GM18498 (cell line): ENCODE measurements around the gene SREBF1.
A peak's percentile ranks its signal among the peaks of the same experiment; 100 is the strongest.
"Not testable (repeated sequence)": the region's sequence is repeated elsewhere in the genome, so short reads cannot be mapped to it uniquely, and the experiment has no call there.

Experiments used
- ATAC-seq: cut with Tn5 transposase; IDR thresholded peaks from one replicate; pipeline ENCODE4 v1.9.1; 2021; ENCODE audit warnings: mild to moderate bottlenecking, moderate library complexity; ENCODE audit not compliant: unreplicated experiment

Gene SREBF1

DNA sequence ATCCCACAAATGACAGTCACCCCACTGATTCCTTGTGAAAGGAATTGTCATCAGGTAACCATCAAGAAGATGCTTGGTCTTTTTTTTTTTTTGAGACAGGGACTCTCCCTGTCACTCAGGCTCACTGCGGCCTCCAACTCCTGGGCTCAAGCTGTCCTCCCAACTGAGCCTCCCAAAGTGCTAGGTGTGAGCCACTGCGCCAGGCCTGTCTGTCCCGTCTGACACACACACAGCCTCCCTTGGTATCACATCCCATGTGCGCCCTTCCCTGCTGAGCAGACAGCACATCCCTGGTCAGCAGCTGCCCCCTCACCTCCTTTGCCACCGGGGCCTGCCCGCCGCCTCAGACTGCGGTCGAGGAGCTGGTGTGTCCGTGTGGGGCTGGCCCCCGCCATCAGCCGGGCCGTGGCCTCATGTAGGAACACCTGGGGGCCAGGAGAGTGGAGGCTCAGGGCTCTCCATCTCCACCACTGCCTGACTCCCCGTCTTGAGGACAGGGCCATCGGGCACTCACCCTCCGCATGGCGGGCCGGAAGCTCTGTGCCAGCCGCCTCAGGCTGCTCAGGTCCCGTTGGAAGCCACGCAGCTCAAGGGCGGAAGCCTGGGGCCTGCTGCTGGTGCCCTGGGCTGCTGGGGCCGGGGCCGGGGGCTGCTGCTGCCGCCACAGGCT is 23.6 kb downstream of the SREBF1 start:
- no peak for ATAC-seq

- peak; percentile 46 for ATAC-seq
Measured at GRCh38 chr17:17812211-17813054, 24.4 kb downstream of the SREBF1 start.

DNA sequence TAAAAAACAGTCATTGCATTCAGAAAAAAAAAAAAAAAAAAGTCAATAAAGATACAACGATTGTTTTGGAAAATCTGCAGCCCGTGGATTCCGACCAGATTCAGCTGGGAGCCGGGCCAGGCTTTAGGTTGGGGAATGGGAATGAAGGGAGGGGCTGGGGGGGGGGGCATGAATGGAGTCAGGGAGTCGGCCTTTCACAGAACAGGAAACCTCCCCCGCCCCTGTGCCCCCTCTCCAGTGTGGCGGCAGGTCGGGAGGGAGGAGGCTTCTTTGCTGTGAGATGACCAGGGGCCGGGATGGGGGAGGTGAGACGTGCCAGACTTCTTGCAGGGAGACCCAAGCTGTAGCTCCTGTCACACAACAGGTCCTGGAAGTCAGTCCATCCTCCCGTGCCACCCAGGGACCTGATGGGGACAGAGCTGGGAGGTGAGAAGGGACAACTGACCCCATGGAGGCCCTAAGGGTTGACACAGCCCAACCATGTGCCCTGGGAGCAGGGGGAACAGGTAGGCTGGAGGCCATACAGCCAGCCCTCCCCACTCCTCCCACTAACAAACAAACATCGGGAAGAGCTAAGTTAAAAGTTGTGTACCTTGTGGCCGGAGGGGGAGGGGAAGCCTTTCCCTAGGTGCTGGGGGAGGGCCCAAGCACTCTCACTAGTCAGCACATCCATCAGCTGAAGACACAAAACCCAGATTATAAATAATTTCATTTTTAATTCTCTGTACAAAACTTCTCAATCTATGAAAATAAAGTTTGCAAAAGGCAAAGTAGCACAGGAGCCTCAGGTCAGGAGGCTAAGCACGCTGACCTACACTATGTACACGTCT is 25.2 kb downstream of the SREBF1 start:
- ATAC-seq, result no peak

GRCh38 chr17:17810895-17811248 is 25.9 kb downstream of the SREBF1 start:
- no peak for ATAC-seq

GRCh38 chr17:17810084-17810894 is 26.5 kb downstream of the SREBF1 start:
- ATAC-seq, result no peak

GRCh38 chr17:17809531-17810083 is 27.2 kb downstream of the SREBF1 start:
- no peak for ATAC-seq

DNA sequence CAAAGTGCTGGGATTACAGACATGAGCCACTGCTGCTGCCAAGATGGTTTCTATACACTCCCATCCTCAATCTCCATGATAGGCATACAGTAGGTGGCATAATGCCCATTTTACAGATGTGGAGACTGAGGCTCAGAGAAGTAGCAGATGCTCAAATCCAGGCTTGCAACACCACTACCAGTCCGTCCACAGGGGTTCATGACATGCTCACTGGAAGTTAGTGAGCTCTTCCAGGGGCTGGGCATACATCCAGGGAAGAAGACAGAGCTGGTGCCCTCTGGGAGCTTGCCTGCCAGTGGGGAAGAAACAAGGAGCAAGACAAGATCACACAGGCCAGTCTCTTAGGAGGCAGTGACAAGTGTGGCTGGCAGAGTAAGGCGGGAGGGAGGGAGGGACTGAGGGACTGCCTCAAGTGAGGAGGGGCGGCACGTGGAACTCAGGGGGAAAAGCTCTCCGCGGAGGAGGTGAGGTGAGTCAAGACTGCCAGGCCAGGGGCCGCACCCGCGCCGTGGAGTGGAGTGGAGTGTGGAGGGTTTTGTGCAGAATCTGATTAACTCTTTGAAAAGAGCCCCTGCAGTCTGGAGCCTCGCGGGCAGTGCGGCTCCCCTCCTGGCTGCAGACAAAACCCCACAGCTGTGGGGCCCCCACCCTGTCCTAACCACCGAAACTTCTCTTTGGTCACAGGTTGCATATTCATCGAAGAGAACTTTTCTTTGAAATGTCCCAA is 27.9 kb downstream of the SREBF1 start:
- ATAC-seq, result no peak

- not testable (repeated sequence) for ATAC-seq
Measured at GRCh38 chr17:17808200-17808599, 28.6 kb downstream of the SREBF1 start.

GRCh38 chr17:17807440-17807839 is 29.3 kb downstream of the SREBF1 start:
- ATAC-seq, result no peak

GRCh38 chr17:17806611-17807274 is 30.0 kb downstream of the SREBF1 start:
- ATAC-seq, result no peak

DNA sequence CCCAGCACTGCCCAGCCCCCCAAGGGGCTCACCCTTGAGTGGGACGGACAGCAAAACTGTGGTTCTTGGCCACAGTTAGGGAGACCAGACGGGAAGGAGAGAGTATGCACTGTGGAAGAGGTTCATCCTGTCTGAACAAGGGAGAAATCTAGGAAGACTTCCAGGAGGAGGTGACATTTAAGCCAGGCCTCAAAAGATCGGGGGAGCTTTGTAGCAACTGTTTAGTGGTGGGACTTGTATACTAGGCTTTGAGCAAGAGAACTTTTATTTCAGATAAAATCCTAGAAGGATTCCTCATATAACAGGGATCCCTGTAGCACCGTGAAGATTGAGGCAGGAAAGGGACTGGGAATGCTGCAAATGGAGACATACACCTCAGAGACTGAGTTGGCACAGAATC is 30.8 kb downstream of the SREBF1 start:
- ATAC-seq, result no peak

DNA sequence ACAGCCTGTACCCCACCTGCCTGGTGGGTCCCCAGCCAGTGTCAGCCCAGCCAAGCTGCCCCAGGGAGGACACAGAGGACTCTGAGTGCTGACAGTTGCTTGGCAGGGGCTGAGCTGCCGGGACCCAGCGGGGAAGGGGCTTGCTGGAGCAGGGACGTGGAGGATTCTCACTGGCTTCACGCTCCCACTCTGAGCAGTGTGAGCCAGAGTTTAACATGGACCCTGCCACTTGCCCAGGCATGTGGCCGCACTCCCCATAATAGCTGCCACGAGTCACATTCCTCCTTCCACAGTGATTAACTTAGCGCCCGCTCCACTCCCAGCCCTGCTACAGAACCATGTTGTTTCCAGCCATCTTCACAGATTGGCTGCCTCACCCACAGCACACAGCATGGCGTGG is 31.2 kb downstream of the SREBF1 start:
- ATAC-seq, result no peak

DNA sequence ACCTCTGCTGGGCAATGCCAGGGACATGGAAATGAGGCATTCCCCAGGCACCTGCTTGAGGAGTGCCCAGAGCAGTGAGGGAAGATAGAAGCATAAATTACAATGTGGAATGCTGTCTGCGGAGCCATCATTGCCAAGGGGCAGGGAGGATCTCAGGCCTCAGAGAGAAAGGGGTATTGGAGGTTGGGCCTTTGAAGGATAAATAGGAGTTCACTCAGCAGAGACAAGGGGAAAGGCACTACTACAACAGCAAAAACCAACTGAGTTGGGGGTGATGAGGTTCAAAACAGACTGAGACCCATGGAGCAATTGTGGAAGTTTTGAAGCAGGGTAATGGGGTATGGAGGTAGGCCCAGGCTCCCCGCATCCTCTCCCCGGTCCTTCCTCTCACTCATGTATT is 32.8 kb downstream of the SREBF1 start:
- ATAC-seq, result no peak

DNA sequence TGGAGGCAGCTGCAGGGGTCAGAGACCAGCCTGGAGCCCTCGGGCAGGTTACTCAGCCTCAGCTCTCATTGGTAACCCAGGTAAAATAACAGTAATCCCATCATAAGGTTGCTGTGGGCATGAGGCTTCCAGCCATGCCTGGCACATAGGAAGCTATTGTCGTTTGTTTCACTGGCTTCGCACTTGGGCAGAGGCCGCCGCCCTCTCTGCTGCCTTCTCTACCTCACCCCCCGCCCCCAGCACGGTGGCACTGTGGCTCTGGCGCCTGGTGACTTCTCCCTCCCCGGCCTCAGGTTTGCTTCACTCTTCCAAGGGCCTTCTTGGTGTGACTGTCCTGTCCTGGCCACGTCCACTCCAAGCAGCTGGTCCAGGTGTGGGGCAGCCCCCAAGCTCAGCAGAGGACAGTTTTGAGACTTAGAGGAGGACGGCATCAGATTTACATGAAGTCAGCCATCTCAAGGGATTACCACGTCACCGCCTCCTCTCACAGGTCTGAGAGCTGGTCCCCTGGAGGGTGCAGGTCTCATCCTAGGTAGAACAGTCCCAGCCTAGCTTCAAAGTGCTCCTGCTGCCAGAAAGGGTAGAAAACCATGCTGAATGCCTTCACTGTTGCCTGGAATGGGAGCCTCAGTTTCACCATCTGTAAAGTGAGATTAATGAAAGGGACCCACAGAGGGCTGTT is 34.8 kb downstream of the SREBF1 start:
- ATAC-seq, result no peak

DNA sequence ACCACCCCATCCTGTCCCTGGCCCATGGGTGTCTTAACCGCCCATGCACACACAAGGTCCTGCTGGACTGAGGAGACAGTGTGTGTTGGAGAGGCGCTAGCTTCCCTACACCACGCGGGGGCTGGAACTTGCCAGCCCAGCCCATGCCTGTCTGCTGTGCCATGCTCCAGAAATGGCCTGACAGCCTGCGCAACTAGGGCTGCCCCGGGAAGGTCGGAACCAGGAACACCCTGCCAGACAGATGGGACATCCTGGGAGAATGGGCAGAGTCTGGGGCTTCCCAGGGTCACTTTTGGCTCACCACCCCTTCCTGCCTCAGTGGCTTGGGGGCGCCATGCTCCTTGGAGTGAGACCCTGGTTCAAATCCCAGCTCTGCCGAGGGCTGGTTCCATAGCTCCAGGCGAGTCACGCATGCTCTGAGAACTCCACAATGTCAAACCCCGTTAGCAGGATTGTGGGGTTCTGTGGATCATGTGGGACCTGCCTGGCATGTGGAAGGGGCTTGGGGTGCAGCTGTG is 36.2 kb downstream of the SREBF1 start:
- ATAC-seq, result no peak

DNA sequence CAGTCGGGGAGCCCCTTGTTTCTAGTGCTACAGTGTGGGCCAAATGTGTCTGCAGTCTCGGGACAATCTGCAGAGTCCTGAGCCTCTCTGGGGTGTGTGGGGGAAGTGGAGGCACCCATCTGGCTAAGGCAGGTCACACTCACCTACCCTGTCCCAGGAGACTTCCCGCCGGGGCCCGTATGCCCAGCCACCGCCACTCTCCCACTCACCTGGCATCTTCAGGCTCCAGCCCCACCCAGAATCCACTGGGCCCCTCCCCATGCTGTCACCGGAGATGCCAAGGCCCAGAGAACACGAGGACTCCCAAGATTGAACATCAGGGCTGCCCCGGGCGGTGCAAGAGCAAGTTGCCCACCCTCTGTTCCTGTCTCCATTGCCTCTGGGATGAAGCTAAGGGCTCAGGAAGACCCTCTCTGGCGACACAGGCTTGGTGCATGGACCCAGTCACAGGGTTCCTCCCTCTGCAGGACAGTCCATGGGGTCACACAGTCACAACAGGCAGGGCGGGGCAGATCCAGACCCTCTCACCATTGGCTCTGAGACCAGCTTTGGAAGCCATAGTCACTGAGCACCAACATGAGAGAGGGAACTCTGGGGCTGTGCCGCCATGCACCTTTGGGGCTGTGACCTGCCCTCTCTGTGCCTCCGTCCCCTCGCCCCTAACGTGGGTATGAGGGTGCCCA is 38.1 kb downstream of the SREBF1 start:
- no peak for ATAC-seq

DNA sequence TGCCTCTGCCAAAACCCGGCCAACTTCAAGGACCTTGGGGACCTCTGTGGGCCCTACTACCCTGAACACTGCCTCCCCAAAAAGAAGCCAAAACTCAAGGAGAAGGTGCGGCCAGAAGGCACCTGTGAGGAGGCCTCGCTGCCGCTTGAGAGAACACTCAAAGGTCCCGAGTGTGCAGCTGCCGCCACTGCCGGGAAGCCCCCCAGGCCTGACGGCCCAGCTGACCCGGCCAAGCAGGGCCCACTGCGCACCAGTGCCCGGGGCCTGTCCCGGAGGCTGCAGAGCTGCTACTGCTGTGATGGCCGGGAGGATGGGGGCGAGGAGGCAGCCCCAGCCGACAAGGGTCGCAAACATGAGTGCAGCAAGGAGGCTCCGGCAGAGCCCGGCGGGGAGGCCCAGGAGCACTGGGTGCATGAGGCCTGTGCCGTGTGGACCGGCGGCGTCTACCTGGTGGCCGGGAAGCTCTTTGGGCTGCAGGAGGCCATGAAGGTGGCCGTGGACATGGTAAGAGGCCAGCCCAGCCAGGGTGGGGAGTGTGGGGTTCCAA is 38.7 kb downstream of the SREBF1 start:
- no peak for ATAC-seq
